ENCODE measurements around the gene PPP6R2.

Gene PPP6R2

DNA sequence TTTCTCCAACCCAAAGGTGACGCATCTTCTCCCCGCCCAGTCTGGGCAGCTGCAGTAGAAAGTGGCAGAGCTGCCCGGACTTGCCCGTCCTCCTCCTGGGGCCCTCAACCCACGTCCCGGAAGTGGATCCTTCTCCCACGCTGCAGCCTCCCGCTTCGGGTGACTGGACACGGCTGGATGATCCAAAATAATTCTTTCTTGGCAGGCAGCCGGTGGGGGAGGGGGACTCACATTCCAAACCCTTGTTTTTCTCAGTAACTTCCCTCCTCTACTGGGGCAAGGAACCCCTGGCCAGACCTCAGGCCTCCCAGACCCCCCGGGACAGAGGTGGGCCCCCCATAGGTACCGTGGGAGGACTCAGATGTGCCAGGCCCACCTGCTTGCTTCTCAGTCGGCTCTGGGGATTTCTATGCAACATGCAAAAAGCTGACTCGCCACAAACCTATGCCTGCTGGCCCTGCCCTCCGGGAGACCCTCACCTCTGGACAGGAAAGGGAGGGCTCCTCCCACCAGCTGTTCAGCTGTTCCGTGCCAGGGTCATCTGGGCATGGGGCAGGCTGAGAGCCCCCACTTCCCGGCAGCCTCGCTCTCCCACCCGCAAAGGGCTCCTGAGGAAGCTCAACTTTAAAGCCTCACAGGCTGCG lies 37.1 kb upstream of the PPP6R2 start:
- DNase-seq = peak; percentile 21

DNA sequence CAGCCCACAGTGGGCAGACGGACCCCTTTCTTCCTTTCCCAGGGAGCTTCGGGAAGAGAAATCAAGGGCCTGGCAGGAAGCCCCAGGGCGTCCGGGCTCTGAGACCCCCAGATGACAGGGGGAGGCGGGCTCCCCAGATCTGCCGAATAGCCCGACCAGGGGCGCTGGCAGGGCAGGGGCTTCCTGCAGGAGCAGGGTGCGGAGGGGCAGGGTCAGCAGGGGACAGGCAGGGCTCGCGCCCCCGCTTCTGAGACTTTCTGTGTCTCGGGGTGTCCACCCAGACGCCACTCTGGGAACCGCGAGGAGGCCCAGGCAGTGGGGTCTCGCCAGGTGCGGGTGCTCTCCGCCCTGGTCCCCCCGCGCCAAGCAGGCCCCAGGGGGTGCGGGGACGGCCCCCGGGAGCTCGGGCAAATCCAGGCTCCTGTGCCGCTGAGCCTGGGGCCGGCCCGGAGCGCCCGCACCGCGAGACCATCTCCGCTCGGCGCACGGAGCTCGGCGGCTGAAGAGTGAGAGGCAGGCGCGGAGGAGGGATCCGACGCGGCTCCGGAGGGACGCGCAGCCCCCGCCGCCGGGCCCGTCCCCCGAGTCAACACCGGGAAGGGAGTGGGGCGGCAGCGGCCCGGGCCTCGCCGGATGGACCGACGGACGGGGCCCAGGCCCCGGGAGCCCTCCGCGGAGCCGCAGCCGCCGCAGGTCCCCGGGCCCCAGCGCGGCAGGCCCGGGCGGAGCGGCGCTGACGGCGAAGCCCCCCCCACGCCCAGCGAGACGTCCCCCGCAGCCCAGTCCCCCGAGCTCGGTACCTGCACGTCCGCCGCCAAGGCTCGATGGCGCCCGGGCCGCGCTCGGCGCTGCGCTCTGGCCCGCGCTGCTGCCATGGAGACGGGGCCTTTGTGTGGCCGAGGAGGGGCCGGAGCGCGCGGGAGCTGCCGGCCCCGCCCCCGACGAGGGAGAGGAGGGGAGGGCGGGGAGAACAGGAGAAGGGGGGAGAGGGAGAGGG lies 36.1 kb upstream of the PPP6R2 start, which contains the start of gene PLXNB2:
TSS of gene PLXNB2 (minus strand) at position 894 of the 997 bp plus-strand sequence. CDS start 17,062 bp downstream, outside the sequence.
- peak; percentile 72 for DNase-seq

DNA sequence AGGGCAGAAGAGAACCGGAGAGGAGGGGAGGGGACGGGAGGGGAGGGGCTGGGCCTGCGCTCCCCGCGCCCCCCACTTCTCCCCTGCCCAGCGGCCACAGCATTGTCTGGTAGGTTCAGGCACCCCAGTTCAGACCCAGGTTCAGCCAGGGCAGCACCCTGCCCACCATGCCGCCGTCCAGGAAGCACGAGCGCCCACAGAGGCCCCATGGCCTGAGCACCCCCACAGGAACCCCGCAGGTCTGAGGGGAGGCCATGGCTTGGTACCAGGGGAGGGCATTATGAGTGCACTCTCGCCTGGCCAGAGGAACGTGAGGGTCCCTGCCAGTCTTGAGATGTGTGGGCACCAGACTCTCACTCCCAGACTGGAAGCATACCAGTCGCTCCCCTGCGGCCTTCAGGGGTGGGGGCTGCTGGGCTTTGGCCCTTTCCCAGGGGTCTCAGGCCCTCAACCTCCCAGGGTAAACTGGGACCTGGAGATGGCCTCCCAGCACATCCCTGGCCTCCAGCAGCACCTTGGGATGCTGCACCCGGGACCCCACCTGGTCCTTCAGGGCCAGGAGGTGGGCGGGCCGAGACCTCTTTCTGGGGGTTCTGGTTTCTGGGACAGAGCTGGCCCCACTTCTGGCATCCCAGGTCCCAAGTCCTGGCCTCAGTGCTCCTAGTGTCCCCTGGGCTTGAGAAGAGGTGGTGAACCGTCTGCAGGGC lies 35.1 kb upstream of the PPP6R2 start:
- no peak for DNase-seq

DNA sequence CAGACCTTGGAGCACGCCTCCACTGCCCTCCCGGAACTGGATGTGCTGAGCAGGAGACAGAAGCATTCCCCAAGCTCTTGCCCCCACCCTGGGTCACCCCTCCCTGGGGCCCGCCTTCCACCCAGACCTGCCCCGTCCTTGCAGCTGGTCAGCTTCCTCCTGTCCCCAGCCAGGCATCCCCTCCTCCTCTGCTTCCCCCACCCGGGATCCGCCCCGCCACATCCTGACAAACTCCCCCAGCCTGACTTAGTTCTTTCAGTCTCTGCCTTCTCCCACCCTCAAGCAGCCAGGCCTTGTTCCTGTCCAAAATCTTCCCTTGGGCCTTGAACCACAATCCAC lies 34.6 kb upstream of the PPP6R2 start:
- no peak for DNase-seq

DNA sequence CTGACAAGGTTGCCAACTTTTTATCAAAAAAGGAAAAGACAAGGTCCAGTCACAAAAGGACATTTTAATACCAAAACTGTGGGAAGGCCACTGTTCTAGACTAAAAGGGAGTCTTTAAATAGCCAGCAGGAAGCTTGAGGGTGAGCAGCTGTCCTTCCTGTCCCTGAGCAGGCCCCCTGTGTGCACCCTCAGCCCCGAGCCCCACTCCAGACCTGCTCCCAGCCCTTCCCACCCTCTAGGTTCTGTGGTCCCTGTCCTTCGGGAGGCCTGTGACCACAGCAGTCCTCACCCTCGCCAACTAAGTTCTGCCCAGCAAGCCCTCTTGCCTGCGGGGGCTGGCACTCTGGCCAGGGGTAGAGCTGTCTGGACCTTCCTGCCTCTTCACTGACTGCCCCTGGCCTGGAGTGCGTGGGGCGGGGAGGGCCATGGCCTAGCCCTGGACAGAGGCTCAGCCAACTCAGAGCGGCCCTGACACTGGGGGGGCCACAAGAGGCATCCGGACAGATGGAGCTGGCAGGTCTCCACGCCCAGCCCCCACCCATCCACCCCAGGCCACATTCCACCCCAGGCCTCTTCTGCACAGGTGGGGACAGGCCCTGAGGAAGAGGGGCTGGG lies 34.0 kb upstream of the PPP6R2 start:
- DNase-seq = no peak

DNA sequence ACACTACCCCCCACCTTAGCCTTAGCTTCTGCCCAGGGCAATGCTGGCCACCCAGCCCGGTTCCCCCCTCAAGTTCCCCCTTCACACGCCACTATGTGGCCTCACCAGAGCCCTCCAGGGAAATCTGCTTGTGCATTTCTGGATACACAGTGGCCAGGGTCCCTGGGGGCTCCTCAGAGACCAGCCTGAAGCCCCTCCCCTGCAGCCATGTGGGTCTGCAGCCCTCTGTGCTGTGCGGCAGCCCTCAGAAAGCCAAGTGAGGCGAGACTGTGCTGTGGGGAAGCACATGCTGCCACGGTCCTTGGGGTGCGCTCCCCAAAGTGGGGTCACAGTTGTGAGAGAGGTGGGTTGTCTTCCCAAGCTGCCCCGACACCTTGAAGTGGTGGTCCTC lies 33.5 kb upstream of the PPP6R2 start:
- DNase-seq = no peak

DNA sequence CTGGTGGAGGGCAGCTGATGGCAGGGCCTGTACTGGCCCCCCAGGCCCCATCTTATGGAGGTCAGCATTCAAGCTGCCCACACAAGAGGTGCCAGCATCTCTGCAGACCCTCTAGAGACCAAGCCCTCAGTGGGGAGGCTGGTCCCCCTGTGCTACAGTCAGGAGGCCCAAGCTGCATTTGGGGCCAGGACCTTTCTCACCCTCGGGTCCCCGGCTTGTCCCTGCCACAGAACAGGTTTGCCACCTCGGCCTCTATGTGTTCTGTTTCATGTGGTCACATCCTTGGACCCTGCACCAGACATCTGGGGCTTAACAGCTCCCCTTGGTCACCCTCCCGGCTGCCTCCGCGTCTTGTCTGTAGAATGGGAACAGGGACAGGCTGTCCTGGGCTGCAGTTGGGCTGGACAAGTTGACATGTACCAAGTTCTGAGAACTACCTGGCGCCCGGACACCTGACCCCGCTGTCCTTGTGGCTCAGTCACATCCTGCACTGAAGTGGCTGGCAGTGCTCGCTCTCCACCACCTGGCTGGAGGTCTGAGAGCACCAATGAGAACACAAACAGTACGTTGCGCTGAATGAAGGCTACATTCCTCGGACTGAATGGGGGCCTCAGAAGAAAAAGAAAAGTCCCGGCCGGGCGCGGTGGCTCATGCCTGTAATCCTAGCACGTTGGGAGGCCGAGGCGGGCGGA lies 33.0 kb upstream of the PPP6R2 start:
- no peak for DNase-seq

DNA sequence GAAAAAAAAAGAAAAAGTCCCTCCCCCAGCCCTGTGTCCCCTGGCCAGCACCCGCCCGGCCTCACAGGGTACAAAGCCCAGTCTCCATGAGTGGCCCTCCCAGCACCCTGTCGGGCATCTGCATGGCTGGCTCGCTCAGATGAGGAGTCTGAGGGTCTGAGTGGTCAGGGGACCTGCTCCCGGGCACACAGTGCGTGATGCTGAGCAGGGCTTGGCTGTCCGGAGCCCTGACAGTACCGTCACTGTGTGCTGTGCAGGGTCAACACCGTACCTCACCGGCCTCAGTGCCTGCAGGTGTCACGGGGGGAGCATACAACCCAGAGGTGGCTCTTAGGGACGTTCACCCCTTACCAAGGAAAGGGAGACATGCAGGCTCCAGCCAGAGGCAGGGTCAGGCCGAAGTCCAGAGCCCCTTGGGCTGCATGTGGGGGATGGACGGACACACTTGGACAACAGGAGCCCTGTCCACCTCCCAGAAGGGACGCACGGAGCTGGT lies 32.1 kb upstream of the PPP6R2 start:
- DNase-seq = no peak

DNA sequence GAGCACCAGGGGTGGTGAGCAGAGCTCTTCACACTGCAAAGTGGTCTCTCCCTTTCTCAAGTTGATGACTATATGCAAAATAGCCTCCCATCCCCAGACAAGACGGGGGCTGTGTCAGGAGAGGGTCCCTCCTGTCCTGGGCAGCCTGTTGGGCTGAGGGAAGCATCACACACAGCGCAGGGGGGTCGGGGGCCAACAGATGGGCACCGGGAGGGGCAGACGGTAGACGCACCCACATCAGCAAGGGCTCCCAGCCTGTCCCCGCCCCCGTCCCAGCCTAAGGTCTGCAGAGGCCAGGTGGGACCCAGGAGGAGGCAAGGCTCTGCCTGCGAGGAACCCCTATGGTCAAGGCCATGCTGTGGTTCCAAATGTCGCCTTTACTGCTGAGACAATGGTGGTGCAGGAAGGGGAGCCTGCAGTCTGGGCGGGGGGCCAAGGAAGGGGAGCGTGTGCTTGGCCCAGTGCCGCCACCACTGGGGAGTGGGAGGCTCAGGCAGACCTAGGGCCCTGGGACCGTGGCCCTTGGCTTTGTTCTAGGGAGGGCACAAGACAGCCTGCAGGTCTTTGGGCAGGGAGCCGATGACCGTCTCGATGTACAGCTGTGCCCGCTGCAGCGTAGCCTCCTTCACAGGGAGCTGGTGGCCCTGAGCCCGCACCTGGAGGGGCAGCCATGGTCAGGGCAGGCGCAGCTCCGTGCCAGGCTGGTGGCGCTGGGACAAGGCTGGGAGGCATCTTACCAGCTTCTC lies 31.3 kb upstream of the PPP6R2 start:
- no peak for DNase-seq

DNA sequence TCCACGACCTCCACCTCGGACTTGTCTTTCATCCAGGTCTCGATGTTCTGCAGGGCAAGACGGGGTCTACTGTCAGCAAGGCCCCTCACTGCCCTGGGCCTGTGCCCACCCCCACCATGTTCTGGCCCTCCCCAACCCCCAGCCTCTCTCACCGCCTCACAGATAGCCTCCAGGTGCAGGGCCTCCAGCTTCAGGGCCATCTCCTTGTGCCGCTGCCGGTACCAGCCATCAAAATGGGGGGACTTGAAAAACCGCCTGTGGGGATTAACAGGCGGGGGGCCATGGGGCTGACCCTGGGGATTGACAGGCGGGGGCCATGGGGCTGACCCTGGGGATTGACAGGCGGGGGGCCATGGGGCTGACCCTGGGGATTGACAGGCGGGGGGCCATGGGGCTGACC lies 30.8 kb upstream of the PPP6R2 start:
- DNase-seq = no peak

DNA sequence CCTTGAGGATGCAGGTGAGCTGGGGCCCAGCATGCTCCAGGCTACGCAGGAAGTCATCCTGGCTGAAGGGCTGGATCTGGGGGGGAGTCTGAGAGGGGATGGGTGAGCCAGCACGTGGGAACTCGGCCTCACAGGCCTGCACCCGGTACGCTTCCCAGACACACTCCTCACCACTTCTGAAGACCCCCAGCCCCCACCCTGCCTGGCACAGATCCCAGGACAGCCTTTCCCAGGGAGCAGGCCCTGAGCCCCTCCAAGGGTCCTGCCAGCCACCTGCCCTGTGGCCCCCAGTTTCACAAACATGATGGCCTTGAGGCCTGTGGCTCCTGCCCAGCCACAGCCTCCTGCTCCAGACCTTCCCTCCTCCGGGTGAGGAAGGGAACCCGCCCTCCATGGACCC lies 30.1 kb upstream of the PPP6R2 start:
- no peak for DNase-seq

DNA sequence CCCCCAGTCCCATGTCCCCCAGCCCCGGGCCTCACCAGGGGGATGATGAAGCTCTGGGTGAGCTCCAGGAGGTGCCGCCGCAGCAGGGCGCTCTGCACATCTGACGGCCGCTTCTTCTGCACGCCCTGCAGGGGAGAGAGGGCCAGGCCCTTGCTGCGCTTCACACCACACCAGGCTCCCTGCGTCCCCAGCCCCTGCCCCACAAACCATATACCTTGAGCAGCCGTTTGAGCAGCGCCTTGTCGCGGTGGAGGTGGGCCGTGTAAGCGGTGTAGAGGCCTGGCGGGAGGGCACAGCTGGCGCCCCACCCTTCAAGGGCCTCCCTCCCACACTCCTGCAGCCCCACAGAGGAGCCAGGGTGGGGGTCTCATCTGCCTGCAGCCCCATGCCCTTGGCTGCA lies 29.5 kb upstream of the PPP6R2 start:
- no peak for DNase-seq

DNA sequence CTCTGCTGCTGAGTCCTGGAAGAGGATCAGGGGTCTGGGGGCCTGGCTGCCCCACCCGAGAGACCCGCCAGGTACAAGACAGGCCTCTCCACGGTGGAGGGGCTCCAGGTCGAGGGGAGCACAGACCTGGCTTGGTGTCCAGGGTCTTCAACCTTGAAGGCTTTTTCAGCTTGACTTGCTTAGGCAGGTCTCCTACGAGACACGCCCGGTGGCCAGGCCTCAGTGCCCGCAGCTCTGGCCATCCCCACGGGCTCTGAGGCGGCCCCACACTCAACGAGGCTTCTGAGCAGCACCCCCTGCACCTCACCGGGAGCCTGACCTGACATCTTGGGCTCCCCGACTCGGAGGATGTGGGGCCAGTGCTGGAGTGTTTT lies 29.1 kb upstream of the PPP6R2 start:
- DNase-seq = no peak

DNA sequence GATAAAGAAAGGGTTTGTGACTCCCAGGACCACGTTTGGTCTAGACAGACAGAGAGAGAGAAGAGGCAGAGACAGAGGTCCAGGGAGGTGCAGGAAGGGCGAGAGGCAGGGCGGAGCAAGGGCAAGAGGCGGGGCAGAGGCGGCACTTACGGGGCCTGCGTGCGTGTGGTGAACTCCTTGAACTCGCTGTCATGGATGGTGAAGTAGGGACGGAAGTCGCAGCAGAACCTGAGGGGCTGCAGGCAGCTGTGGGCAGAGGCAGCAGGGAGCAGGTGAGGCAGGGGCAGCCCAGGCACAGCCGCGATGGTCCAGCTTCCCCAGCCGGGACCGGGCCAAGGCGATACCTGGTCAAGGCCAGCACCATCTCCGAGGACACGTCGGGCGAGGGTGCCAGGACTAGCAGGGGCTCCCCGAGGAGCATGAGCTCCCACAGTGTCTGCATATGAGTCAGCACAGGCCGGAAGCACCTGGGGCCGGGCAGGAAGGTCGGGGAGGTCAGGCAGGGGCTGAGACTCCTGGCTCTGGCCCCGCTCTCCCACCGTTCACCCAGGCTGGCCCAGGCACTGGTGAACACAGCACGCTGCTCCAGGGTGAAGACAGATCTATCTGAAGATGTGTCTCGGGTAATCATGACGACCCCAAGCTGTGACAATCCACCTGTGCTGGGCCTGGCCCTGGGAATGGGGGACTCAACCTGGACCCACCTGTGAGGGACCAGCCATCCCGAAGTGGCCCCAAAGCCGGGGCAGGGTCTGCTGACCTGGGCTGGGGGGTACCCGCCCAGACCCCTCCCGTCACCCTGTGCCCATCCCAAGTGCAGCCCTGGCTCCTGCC lies 28.5 kb upstream of the PPP6R2 start:
- DNase-seq = no peak

DNA sequence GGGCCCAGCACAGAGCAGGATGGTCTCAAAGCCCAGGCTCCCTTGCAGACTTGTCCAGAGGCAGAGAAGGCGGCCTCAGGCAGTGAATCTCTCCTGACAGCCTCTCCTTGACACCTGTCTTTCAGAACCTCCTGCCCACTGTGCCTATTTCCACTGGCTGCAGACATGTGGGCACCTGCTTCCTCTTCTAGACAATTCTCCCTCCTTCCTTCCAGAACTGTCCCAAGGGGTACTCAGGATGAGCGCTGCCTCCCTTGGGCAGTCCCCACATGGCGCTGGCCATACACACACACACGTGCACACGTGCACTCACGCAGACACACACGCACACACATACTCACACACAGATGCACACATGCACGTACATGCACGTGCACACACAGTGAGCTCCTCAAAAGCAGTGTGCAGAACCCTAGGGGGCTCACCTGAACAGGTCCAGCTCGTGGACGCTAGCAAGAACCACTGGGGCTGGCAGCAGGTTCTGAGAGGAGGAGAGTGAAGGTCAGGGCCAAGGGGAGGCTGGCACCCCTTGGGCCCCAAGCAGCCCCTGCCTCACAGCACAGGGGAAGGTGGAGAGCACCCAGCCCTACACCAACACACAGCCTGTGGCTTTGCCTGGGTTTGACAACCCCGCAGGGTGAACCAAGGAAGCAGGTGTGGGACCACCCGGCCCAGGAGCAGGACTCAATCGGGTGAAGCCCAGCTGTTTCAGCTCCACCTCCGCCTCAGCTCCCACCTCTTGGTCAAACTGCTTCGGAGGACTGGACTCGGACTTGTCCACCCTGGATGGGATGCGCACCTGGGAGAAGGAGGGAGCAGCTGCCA lies 27.6 kb upstream of the PPP6R2 start:
- no peak for DNase-seq

DNA sequence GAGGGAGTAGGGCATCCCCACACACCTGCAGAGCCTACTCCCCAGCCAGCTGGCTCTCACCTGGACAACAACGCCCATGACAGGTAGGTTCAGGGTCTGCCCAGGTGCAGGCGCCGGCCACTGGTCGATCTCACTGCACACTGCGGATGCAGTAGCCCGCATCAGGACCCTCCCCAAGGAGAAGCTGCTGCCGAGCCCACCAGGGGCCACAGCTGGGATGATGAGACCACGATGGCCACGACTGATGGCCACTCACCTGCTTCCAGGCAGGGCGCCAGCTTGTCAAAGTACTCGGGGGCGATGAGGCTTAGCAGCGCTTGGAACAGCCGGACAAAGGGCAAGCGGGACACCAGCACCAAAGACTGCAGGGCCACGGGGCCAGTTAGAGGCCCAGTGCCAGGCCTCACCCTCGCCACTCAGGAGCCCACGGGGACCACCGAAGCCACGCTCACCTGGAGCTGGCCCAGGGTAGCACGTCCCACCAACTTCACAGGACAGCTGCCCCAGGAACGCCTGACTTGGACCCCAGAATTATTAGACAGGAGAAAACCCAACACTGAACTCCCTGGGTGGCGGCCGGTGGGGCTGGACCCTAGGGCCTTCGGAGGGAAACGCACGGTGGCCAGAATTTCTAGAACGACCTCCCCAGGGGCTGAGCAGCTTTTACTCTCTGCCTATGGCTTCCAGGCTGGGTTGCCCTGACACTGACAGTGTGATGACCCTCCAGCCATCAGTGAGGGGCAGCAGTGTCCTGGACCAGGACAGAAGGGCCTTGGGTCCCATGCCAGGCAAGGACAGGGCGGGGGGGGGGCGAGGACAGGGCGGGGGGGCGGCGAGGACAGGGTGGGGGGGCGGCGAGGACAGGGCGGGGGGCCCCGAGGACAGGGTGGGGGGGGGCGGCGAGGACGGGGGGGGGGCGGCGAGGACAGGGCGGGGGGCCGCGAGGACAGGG lies 26.7 kb upstream of the PPP6R2 start:
- no peak for DNase-seq

DNA sequence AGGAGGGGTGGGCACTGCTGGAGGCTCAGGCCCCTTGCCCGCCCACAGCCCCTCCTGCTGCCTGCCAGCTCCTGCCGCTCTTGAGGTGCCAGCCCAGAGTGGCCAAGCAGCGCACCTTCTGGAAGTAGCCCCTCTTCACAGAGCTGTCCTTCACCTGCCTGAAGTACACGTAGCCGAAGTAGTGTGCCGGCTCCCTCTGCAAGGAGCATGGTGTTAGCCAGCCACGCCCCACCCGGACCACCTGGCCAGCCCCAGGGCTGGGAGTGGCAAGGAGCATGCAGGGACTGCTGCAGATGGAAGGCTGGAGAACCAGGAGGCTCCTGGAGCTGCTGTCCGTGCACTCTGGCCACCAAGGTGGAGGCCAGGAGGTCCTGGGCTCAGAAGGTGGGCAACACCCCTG lies 25.9 kb upstream of the PPP6R2 start:
- DNase-seq = no peak

DNA sequence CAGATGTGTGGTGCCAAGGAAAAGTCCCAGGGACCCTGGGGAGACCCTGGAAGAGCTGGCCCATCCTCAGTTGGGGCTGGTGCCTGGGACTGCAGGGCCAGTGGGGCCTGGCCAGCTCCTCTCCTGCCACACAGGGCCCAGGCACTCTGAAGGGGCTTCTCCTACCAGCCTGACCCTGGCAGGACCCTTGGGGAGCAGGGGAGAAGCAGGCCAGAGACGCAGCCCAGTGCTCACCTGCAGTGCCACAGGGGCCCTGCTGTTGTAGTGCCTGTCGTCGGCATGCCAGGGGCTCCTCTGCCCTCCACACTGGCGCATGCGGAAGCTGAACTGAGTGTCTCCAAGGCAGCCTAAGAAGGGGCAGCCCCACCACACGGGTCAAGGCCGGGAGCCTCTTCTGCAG lies 25.5 kb upstream of the PPP6R2 start:
- no peak for DNase-seq

DNA sequence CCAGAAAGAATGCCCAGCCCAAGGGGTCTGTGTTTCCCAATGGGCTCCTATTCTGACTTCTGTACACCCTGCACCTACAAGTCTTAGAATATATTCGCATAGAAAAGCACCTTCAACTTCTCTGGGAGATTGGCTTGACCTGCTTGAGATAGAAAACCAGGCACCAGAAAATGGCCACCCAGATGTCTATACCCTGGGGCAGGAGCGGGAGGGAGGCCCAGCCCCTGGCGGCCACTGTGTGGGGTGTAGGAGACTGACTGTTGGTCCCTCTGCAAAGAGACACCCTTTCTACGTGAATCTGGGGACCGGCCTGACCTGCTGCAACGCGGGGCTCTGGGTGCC lies 24.8 kb upstream of the PPP6R2 start:
- no peak for DNase-seq

All from NCI-H774 (cell line).